ENCODE measurements around the gene MRPL42. TPM values are rescaled to one million over a fixed set of nuclear protein-coding genes. Genes with fewer than 3 reads are reported as not detected.
A peak's percentile ranks its signal among the peaks of the same experiment; 100 is the strongest.

The MRPL42 gene
- total RNA-seq, 6 experiments from 2014 or later: 66.5 to 77.6 (median 73.9) TPM

DNA sequence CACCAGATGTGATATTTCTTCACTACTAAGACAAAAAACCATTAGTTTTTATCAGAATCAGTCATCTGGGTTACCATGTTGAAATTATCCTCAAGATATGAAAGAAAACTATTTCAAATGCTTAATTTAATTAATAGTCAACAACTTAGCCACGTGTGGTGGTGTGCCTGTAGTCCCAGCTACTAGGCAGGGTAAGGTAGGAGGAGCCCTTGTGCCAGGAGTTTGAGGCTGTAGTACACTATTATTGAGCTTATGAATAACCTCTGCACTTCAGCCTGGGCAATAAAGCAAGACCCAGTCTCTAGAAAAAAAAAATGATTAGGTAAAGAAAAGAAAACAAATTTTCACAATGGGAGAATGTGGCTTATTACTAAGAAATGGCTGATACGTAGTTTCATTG is 33.4 kb downstream of the MRPL42 start:
- TF ChIP-seq, protein P1, sequence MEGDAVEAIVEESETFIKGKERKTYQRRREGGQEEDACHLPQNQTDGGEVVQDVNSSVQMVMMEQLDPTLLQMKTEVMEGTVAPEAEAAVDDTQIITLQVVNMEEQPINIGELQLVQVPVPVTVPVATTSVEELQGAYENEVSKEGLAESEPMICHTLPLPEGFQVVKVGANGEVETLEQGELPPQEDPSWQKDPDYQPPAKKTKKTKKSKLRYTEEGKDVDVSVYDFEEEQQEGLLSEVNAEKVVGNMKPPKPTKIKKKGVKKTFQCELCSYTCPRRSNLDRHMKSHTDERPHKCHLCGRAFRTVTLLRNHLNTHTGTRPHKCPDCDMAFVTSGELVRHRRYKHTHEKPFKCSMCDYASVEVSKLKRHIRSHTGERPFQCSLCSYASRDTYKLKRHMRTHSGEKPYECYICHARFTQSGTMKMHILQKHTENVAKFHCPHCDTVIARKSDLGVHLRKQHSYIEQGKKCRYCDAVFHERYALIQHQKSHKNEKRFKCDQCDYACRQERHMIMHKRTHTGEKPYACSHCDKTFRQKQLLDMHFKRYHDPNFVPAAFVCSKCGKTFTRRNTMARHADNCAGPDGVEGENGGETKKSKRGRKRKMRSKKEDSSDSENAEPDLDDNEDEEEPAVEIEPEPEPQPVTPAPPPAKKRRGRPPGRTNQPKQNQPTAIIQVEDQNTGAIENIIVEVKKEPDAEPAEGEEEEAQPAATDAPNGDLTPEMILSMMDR (IDR thresholded peaks at IDR 0.05): no peak
- Mint-ChIP-seq H3K4me3 (no peak overlapping the region), H3K27ac (no peak overlapping the region), H3K9me3 (no peaks in the 10 kb centered on the region), H3K4me1 (ENCODE audit: low read depth) (peaks cover 5% of the 10 kb centered on the region; the same call in 1 of the 2 replicates), H3K36me3 (ENCODE audit: low read depth) (peaks cover 12% of the 10 kb centered on the region), H3K27me3 (ENCODE audit: insufficient read depth) (no peaks in the 10 kb centered on the region)
- no peak for DNase-seq

DNA sequence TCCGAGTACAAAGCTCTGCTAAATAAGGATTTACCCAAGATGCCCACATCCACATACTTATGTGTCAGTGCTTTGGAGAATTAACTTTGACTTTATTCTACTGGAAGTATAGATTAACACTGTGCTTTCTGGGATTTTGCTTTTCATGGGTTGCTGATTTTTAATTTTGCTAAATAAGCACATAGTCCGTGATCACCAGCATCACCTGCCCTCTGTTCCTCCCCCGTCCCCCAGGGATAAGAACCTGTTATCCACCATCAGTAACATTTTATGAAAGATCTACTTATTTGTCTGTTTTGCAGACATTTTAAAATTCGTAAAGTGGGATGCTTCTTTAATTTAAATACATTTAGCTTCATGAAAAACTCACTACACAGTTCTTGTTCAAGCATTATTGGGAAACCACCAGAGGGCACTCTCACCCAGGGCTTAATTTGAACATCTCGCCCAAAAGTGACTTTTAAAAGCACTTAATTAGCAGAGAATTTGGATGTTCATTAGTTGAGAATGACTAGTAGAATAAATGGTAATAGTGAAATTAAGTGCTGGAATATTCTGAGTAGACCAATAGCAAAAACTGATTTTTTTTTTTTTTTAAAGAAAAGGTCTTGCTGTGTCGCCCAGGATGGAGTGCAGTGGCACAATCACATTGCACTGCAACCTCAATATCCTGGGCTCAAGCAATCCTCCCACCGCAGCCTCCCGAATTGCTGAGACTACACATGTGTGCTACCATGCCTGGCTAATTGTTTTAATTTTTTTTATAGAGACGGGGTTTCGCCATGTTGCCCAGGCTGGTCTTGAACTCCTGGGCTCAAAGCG is 35.7 kb downstream of the MRPL42 start:
- peaks cover 4% of the 10 kb centered on the region; the same call in 1 of the 2 replicates for H3K36me3 Mint-ChIP-seq (ENCODE audit: low read depth)
- H3K27me3 Mint-ChIP-seq (ENCODE audit: insufficient read depth): no peaks in the 10 kb centered on the region
- DNase-seq: peak; percentile 24
- no peak overlapping the region for H3K4me3 Mint-ChIP-seq
- TF ChIP-seq, protein P1 (IDR thresholded peaks at IDR 0.05): peak; percentile 92
- H3K27ac Mint-ChIP-seq: no peak overlapping the region
- H3K4me1 Mint-ChIP-seq (ENCODE audit: low read depth): peaks cover 5% of the 10 kb centered on the region; the same call in 1 of the 2 replicates
- H3K9me3 Mint-ChIP-seq: no peaks in the 10 kb centered on the region

DNA sequence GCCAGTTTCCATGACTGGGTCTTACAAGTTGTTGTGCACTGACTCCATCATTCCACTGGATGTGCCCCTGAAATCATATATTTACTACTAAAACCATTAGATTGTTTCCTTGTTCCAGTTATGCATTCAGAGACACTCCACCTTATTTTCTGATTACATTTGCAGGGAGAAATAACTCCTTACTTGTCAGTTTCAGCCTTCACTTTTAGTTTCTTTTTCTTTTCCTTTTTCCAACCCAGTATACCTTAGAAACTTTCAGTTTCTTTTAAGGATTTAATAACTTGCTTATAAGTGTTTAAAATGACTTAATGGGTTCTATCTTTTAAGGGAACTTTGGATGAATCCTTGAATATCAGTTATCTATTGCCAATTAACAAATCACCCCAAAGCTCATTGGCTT is 39.9 kb downstream of the MRPL42 start:
- Mint-ChIP-seq H3K27ac (no peak overlapping the region), H3K9me3 (no peaks in the 10 kb centered on the region), H3K27me3 (ENCODE audit: insufficient read depth) (no peaks in the 10 kb centered on the region), H3K36me3 (ENCODE audit: low read depth) (peaks cover 4% of the 10 kb centered on the region; the same call in 1 of the 2 replicates), H3K4me3 (no peak overlapping the region), H3K4me1 (ENCODE audit: low read depth) (peaks cover 5% of the 10 kb centered on the region; the same call in 1 of the 2 replicates)
- TF ChIP-seq, protein P1 (IDR thresholded peaks at IDR 0.05): no peak
- DNase-seq: no peak

GRCh38 chr12:93509506-93509905 is 42.2 kb downstream of the MRPL42 start:
- DNase-seq: no peak
- Mint-ChIP-seq H3K27ac (no peak overlapping the region), H3K4me3 (no peak overlapping the region), H3K27me3 (ENCODE audit: insufficient read depth) (peaks cover 2% of the 10 kb centered on the region; the same call in 1 of the 2 replicates), H3K36me3 (ENCODE audit: low read depth) (no peaks in the 10 kb centered on the region; the same call in 1 of the 2 replicates), H3K9me3 (no peaks in the 10 kb centered on the region), H3K4me1 (ENCODE audit: low read depth) (peaks cover 5% of the 10 kb centered on the region)
- TF ChIP-seq, protein P1 (IDR thresholded peaks at IDR 0.05): no peak

GRCh38 chr12:93514853-93515252 is 47.5 kb downstream of the MRPL42 start:
- TF ChIP-seq, protein P1 (IDR thresholded peaks at IDR 0.05): no peak
- Mint-ChIP-seq H3K4me1 (ENCODE audit: low read depth) (peaks cover 33% of the 10 kb centered on the region), H3K4me3 (peak overlapping the region; percentile 59), H3K36me3 (ENCODE audit: low read depth) (no peaks in the 10 kb centered on the region), H3K27ac (peak overlapping the region; percentile 65), H3K9me3 (no peaks in the 10 kb centered on the region), H3K27me3 (ENCODE audit: insufficient read depth) (peaks cover 2% of the 10 kb centered on the region; the same call in 1 of the 2 replicates)
- peak; percentile 54 for DNase-seq

Data from HFFc6 (cell line).